ENCODE results near the gene MSX2.
A peak's percentile ranks its signal among the peaks of the same experiment; 100 is the strongest.

MSX2 gene

DNA sequence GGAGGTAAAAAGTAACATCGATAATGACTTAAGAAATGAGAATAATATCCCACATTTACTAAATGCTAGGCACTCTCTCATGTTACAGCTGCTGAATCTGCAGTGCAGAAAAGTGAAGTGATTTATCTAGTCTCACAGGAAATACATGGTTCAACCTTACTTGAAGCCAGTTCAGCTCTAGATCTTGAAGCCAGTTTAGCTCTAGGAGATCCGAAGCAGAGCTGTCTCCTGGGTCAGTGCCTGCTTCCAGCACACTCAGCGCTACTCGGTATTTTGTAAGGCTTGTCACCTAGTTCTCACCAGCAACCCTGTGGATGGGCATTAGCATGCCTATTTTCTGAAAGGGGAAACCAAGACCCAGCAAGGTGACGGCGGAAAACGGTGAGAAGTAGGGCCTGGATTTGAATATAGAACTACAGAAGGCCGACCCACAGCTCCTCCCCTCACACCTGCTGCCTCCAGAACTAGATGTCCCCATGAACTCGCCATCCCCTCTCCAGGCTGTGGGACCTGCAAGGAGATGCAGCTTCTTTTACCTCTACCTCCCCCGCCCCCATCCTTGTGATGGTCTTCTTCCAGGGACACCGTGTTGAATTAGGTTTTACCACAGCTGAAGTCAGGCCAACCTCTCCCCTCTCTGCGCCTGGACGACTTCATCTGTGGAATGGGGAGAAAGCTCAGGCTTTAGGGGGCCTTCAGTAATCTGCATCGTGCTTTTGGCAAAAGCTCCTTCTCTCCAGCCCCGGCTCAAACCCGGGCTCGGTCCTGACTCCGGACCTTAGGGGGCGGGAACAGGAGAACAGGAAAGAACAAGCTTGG lies 4.4 kb upstream of the MSX2 start:
- DNase-seq: no peak

GRCh38 chr5:174720612-174721529 lies 3.5 kb upstream of the MSX2 start:
- DNase-seq: no peak

DNA sequence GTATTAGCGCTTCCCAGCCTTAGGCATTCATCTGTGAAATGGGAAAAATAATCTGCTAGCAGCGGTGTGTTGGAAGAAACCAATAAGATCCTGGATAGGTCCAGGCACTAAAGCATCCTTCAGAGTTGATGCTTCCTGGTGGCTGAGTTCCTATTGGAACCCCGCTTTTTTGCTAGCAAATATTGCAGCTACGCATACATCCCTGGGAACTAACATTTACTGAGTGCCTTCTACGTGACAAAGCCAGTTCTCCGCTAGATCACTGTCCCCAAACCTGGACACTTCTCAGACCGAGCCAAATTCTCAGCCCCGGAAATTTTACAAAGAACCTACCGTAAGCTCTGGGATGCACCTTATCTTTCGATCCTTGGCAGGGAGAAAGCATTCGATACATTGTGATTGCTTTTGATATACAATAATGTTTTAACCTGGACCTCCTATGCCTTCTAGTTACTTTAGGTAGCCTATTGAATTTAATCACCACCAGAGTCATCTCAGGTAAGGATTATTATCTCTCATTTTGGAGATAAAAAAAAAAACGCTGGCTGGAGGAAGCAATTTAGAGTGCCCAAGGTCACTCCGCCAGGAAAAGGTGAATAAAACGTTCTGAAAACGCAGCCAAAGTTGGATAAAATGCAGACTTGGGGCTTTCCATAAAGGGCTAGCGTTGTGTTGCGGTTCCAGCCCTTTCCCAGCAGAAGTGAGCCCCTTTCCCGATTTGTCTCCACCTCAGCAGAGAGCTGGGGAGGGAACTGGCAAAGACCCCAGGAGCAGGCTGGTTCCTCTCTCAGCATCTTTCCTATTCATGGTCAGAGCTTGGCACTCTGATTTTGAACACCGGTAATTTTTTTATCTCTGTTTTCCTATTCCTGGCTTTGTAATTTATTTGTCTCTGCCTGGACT lies 2.6 kb upstream of the MSX2 start:
- DNase-seq: no peak

DNA sequence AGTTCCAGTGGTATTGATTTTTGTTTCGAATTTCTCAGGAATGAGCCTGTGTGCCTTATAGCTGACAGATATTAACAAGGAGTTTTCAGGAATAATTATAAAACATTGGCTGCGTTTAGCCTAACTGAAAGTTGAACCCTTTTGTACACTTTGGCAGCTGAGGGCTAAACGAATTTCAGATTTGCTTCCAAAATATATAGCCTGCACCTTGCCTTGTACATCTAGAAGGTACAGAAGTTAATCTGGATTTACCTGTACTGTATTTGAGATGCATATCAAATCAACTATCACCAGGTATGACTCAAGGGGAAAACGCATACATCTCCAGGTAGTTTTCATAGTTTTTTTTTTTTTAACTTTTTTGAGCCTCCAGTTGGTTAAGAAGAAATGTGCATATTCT lies 1.9 kb upstream of the MSX2 start:
- DNase-seq: no peak

DNA sequence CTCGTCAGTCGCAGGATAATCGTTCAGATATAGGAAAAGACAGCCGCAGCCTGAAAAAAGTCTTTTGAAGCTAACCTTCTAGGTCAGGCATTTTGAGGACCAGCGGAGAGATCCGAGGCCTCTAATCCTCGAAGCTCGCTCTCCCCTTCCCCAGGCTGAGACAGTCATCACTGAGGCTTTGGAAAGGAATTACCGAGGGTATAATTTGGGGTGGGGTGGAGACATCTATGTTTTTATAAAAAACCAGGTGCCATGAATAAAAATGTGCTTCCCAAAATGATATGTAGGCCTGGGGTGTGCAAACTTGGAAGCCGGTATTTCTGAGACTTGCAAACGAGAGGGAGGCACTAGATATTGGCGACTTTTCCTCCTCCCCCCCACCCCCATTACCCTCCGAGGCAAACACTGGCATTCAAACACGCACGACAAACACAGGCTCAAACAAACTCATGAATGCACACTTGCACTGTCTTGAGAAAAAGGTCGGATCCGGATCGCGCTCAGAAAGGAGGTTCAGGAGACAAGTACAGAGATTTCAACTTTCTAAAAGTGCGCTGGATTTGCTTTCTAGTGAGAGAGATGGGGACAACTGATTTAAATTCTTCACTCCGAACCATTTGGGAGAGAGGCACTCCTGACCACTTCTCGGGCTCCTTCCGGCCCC lies 935 bp upstream of the MSX2 start:
- DNase-seq: no peak

GRCh38 chr5:174723979-174724483 lies 351 bp upstream of the MSX2 start:
- DNase-seq: peak; percentile 1

DNA sequence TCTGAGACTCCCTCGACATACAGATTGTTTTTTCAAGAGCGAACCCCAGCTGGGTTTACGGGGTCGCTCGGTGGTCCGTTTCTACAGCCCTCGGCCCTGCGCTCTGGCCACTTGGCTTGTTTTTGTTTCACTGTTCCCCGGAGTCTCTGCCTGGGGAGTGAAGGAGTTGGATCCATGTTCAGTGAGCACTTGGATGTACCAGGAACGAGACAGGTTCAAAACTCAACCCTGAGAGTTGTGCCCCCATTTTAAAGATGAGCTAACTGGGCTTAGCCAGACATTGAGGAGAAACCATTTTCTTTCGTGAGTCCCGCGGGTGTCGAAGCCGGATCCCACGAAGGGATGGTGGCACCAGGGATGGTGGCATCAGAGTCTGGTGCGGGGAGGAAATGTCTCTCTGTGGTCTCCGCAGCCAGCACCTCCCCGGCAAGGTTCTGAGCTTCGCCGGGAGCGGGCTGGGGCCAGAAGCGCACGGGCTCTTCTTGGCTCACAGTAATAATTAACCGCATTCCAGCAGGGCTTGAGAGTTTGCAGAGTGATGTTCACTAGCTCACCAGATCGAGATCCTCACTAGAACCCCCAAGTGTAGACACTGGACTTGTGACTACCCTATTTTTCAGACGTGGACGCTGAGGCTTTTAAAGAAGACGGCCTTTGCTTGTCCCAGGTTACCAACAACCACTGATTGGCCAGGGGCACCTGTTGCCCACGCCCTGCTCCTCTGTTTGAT lies 1.0 kb downstream of the MSX2 start:
- DNase-seq: no peak

DNA sequence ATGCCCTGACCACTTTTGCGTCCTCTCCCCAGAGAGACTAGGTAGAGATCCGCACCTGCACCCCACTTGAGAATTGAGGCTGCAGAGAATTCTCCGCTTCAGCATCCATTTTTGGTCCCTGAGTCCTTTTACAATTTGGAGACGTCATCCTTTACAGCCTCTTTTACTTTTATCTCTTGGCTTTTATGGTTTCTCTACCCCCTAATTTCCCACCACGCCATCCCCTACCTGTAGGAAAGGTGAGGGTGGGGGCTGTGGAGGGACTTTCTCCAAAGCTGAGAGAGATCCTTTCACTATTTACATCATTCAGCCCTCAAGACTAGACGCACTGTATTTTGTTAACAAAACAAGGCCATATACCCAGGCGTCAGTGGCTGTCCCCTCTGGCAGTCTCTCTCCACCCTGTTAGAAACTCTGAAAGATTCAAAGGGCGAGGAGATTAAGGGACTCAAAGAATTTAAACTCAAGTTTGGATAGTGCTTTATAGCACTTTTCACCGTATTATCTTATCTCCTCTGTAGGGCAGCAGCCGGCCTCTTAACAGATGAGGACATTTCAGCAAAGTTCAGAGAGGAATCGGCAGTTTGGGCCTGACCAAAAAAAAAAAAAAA lies 1.7 kb downstream of the MSX2 start:
- DNase-seq: no peak

GRCh38 chr5:174726916-174727793 lies 2.8 kb downstream of the MSX2 start:
- no peak for DNase-seq

GRCh38 chr5:174727794-174728680 lies 3.7 kb downstream of the MSX2 start:
- no peak for DNase-seq

DNA sequence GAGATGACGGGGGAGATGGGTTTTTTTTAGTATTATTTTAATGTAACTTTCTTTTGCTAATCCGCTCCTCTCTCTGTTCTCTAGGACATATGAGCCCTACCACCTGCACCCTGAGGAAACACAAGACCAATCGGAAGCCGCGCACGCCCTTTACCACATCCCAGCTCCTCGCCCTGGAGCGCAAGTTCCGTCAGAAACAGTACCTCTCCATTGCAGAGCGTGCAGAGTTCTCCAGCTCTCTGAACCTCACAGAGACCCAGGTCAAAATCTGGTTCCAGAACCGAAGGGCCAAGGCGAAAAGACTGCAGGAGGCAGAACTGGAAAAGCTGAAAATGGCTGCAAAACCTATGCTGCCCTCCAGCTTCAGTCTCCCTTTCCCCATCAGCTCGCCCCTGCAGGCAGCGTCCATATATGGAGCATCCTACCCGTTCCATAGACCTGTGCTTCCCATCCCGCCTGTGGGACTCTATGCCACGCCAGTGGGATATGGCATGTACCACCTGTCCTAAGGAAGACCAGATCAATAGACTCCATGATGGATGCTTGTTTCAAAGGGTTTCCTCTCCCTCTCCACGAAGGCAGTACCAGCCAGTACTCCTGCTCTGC lies 4.8 kb downstream of the MSX2 start:
- no peak for DNase-seq

DNA sequence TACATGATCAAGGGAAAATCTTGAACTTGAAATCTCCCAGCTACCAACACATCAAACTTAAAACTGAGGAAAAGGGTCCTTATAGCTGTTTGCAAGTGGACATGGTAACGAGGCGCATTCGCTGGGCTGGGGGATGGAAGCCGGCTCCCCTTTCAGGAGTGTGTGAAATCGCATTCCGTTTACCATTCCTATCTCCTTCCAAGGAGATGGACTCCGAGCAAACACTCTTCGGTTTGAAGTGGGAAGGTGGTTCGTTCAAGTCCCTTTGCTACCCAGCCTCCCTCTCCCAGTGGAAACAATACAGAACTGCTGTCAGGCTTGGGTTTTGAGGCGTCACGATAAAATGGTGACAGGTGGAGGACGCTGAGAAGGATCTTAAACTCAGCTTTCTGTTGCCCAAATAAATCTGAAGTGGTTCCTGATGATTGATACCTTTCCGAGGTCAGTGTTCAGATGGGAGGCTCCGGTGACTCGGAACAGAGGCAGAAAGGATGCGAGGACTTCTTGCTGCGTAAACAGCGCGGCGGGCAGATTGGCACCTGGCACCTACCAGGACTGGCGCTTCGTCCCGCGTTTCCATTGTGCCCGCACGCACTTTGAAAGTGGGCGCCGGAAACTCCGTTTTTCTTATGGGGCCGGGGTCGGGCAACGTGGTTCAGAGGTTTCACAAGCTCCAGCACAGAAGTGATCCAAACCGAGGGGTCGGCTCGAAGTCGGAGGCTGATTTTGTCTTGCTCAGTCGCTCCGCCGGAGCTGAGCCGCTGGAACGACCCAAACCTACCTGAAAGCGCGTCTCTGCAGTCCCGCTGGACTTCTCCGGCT lies 7.0 kb downstream of the MSX2 start:
- DNase-seq: no peak

- DNase-seq: no peak
Observed at GRCh38 chr5:174732036-174733020, 7.9 kb downstream of the MSX2 start.

DNA sequence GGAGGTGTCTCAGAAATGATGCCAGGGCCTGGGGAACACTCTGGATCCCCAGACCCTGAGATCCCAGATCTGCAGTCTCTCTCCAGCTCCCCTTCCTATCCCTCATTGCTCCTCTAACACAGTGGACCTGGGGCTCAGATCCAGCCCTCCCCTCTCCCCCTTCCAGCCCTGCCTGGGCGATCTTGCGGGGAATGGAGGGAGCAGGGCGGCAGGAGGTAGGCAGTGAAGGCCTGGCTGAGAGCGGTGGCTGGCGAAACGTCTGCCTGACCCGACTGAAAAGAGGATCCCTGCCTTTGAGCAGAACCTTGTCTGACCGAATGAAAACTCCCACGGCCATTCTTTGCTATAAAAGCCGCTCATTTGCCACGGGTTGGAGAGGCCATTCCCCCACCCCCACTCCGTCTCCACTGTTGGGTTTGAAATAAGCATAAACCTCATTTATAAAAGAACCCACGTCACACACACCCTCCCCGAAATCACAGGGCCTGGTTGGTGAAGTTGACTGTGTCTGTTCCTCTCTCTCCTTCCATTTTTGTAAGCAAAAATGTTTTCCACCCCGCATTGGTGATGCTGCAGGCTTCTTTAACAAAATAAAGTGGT lies 8.8 kb downstream of the MSX2 start:
- DNase-seq: no peak

GRCh38 chr5:174733836-174734235 lies 9.5 kb downstream of the MSX2 start:
- no peak for DNase-seq
